Measurements from ENCODE around the gene MYCBP.

MYCBP gene

GRCh38 chr1:38819040-38819439 lies 54.1 kb downstream of the MYCBP start:
- DNase-seq: no peak

- DNase-seq: no peak
These were observed 54.8 kb downstream of the MYCBP start for GRCh38 chr1:38818175-38818976.

GRCh38 chr1:38817267-38818174 lies 55.6 kb downstream of the MYCBP start:
- no peak for DNase-seq

- no peak for DNase-seq
These were observed 57.1 kb downstream of the MYCBP start for GRCh38 chr1:38815903-38816627.

- no peak for DNase-seq
These were observed 58.1 kb downstream of the MYCBP start for GRCh38 chr1:38814984-38815464.

GRCh38 chr1:38814444-38814983 lies 58.6 kb downstream of the MYCBP start:
- no peak for DNase-seq

GRCh38 chr1:38812981-38813380 lies 60.2 kb downstream of the MYCBP start:
- DNase-seq: no peak
